IPS DF 4.7 (cell line): Measurements from ENCODE around the gene POLR3B.
"Not testable (repeated sequence)": the region's sequence is repeated elsewhere in the genome, so short reads cannot be mapped to it uniquely, and the experiment has no call there.

Experiments
- DNase-seq: peaks from one replicate; pipeline ENCODE4 v3.0.0-alpha.2; 2013; ENCODE audit warnings: low spot score; ENCODE audit errors: extremely low read depth

Gene POLR3B

DNA sequence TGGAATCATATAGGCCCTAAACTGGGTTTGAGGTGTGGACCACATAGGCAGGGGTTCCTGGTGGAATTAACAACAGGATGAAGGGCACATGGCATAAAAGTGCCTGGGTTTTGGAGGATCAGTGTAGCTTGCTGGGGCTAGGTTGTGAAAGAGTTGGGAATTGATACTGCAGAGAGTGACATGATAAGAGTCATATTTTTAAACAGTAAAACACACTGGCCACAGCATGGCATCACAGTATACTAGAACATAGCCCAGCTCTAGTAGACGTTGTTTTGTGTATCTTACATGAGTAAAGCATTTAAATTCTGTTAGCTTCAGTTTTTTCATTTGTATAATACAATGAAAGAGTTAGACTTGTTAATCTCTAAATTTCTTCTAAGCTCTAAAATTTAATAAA, 102.0 kb downstream of the POLR3B start:
- DNase-seq: no peak

DNA sequence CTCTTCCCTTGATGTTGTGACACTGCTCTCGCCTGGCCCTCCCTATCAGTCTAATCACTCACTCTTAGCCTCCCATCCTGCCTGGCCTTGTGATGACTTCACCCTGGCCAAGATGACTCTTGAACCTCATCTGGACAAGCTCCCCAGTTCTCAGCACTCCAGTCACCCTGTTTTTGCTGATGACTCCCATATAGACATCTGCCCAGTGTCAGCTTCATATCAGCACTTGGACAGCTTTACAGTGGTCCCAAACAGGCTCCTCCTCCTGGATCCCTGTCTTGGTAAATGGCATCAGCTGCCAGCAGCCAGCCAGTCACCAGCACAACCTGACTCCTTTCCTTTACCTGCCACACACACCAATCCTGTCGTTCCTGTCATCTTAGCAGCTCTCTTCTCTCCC, 104.2 kb downstream of the POLR3B start:
- no peak for DNase-seq

DNA sequence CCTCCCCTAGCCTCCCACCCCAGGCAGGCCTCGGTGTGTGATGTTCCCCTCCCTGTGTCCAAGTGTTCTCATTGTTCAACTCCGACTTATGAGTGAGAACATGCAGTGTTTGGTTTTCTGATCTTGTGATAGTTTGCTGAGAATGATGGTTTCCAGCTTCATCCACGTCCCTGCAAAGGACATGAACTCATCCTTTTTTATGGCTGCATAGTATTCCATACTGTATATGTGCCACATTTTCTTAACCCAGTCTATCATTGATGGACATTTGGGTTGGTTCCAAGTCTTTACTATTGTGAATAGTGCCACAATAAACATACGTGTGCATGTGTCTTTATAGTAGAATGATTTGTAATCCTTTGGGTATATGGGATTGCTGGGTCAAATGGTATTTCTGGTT, 108.1 kb downstream of the POLR3B start:
- not testable (repeated sequence) for DNase-seq

DNA sequence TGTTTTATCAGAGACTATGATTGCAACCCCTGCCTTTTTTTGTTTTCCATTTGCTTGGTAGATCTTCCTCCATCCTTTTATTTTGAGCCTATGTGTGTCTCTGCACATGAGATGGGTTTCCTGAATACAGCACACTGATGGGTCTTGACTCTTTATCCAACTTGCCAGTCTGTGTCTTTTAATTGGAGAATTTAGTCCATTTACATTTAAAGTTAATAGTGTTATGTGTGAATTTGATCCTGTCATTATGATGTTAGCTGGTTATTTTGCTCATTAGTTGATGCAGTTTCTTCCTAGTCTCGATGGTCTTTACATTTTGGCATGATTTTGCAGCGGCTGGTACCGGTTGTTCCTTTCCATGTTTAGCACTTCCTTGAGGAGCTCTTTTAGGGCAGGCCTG, 118.1 kb downstream of the POLR3B start:
- DNase-seq: not testable (repeated sequence)

DNA sequence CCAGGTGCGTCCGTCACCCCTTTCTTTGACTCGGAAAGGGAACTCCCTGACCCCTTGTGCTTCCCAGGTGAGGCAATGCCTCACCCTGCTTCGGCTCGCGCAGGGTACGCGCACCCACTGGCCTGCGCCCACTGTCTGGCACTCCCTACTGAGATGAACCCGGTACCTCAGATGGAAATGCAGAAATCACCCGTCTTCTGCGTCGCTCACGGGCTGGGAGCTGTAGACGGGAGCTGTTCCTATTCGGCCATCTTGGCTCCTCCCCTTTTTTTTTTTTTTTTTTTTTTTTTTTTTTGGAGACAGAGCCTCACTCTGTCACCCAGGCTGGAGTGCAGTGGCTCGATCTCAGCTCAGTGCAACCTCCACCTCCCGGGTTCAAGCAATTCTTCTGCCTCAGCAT, 120.1 kb downstream of the POLR3B start:
- not testable (repeated sequence) for DNase-seq

DNA sequence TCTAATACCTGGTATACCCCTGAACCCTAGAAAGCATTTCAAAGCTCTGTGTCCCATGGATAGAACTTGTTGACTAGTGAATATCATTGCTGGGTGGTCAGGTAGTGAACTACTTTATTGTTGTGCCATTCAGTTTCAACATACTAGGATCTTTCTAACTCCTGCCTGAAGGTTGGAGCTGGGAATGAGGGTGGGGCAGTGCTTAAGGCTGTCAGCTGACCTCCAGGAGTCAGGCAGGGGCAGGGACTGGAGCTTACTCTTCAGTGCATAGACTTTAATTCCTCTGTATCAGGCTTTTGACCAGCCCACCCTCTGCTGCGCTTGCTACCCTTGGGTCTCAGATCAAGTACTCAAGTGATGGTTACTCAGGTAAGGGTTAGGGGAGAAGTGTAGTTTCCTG, 122.7 kb downstream of the POLR3B start:
- no peak for DNase-seq

DNA sequence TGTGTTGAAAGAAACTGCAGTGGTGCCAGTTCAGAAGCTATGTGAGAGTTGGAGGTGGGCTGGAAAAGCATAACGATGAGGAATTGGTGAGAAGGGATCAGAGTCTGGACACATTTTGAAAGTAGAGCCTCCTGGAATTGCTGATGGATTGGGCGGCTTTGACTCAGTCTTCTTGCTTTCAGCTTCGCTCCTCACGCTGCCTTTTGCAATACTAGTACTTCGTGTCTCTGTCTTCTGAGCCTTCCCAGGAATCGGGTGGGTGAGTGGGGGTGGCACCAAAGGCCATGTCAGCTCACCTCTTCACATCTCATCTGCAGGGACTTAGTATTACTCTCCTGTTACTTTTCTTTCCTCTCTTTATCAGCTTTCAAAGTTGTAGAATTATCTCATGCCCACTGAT, 123.7 kb downstream of the POLR3B start:
- DNase-seq: no peak

DNA sequence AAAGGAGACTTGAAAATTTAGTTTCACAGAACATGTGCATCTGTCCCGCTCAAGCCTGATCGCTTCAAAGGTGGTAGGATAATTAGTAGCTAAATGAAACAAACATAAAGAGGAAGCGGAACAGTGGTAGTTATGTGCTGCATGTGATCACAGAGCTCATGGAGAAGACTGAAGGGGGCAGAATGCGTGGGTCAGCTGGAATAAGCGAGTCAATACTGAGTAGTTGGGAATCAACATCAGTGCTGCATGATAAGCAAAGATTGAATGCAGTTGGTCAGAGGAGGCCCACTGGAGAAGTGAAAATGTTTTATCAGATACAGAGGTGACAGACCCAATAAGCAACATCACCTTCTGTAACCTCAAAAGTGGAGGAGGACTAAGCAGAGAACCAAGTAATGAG, 130.1 kb downstream of the POLR3B start:
- DNase-seq: no peak

DNA sequence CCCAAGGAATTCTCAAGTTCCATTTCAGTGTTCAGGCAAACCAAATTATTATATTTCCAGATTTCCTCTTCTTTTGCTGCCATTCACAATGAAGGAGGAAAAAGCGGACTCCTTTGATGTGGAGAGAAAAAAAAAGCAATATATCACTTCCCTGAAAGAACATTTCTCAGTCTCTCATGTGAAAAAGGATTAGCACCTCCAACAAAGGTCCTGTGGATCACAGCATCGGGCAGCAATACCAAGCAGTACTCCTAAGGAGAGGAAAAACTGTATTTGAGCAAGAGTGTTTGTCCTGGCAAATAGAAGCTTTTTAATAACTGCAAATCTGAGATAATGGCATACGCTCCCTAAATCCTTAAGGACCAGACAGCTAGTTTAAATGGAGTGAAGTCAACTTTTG, 131.3 kb downstream of the POLR3B start:
- no peak for DNase-seq

DNA sequence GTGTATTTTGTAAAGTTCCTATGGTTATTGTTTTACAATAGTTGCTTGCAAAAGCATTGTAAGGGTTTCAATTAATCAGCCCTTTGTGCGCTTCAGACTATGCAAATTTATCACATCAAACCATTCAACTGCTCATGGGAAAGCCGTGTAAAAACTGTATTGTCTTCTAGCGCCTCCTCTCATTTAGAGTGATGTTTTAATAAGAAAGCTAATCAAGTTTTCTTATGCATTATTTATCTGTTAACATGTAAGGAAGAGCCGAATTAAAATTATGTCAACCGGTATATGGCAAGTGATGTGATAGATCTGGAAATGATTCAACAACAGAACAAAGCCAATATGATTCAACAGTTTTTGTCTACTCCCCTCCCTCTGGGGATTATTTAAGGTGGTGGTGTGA, 132.7 kb downstream of the POLR3B start:
- no peak for DNase-seq

DNA sequence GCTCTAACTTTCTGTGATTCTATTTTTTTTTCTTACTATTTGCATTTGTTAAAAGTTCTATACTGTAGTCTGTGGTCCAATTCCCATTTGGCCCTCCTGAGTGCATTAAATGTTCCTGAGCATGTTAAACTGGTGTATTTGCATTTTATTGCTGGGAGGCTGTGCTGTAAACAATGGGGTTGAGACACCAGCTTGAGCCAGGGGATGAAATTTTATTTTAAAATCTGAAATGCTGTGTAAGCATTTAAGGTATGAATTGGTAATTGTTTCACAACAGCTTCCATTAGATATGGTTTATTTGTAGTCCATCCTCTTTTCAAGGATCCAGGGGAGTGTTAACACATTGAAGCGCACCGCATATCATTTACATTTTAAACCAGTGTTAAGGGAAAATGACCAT, 135.3 kb downstream of the POLR3B start:
- no peak for DNase-seq

DNA sequence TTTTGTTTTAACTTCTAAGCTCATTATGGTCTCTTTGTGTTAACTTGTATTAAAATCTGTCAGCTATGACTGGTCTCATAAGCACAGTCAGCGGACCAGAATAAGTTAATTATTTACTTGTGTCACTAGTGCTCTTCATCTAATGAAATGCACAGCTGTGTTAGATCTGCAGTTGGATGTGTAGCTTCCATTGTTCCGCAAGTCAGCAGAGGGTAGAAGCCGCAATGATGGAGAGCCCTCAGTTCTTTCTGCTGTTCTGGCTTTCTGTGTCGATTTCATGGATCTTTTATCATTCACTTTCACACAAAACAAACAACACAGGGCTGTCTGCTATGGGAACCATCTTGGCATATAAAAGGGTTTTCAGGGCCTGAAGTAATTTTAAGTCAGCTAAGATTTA, 136.0 kb downstream of the POLR3B start:
- DNase-seq: no peak

DNA sequence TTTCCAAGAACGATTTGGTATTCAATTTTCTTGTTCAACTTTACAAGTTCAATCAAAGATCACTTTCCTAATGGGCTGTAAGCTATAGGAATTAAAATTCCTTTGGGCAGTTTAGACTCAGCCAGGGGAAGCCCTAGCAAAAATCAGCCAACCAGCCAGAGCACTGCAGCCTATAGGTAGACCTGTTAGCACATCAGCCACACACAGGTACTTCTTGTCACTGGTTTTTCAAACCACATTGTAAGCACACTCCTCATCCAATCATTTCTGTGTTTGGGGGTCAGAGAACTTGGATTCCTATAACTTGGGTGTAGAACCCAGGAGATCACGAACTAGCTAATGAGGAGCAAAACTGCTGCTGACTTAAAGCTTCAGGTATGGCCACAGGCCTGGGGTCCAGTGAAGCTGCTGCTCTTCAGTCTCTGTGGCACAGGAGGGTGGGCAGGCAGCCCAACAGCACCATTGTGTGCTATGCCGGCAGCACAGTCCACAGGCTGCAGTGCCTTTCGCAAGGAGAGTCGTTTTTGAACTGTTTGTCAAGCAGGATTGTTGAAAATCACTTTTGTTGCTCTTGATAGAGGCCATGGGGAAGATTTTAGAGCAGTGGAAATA, 137.9 kb downstream of the POLR3B start:
- no peak for DNase-seq

DNA sequence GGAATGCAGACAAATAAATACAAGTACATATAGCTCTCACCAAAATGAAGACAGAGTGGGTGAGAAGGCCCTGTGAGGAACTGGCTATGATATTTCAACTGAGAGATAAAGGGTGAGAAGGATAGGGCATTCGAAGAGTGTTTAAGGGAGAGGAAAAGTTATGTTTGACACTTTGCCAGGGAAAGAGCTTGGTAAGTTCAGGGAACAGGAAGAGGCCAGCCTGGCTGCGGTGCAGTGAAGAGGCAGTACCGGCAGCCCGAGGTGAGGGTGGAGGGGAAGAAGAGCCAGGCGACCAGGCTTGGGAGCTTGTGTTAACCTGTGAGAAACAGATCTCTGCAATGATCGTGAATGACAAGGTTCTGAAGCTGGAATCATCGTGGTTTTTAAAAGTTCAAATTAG, 140.5 kb downstream of the POLR3B start:
- DNase-seq: no peak

DNA sequence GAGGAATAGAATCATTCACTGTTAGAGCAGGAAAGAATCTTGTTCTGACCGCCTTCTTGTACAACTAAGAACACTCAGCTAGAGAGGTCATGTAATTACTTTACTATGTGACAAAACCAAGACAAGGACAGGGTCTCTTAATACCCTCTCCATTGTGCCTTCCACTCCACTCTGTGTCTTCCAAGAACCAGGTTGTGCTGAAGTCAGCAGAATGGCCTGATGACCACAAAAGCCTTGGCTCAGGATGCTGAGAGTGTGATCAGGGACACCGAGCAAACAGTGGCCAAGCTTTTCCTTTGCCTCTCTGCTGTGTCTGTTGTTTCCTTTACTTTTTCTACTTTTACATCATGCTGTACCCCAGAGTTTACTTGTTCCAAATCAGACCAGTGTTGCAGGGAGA, 142.1 kb downstream of the POLR3B start:
- no peak for DNase-seq

DNA sequence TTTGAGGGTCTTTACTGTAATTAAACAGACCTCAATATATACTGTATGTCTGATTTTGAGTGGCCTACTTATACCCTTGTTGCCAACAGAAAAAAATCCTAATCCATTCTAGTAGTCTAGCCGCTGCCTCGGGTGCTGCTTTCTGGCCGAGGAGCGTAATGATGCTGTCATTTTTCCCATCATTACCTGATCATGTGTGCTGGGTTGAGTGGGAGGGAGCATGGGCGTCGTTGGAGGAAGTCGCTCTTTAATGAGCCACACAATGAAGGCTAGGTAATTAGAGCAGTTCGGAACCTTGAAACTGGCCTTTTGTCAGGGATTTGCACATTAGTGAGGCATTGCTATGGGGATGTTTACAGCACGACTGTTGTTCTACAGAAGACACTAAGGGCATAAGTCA, 149.1 kb downstream of the POLR3B start:
- no peak for DNase-seq

DNA sequence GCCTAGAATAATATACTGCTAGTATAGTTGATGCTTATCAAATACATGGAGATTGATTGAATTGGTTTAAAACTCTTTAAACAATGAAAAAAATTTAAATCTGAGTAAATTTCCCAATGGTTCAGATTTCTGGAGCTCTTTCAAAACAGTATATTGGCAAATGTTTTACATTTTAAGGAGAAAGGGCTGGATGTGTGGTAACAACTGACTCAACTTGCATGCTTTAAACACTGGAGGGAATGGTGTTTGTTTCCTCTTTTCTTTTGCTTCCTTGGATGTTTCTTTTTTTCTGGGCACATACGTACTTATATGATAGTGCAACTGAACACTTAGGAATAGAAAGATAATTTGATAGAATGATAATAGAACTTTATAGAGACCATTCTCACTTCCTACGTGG, 151.4 kb downstream of the POLR3B start:
- DNase-seq: no peak

DNA sequence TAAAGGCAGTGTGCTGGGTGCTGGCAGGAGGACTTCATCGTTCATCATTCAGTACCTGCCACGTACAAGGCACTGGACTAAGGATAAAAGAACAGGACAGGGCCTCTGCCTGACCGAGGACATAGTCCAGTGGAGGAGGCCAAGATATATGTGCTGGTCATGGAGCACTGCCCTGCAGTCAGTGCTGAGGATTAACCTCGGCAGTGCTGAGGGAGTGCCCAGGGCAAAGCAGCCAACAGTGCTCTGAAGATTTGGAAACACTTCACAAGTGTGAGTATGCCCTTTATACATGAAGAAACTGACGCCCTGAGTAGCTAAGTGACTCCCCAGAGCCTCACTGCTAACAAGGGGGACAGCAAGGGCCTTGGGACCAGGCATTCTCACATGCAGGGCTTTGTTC, 153.8 kb downstream of the POLR3B start:
- no peak for DNase-seq

DNA sequence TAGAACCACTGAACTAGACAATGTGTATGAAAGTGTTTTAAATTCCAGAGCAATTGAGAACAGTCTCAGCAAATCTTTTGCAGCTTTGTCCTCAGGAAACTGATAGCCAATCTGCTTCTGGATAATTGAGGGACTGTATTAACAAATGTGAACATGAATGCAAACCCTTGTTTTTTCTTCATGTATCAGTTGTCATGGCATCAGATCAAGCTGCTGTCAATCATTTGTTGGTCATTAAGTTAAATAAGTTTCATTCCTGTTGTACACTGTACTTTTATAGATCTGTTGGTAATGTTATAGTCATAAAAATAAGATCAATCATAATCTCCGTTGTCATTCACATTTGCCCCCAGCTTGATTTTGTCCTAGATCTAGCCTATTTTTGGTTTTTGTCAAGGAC, 159.8 kb downstream of the POLR3B start:
- no peak for DNase-seq

DNA sequence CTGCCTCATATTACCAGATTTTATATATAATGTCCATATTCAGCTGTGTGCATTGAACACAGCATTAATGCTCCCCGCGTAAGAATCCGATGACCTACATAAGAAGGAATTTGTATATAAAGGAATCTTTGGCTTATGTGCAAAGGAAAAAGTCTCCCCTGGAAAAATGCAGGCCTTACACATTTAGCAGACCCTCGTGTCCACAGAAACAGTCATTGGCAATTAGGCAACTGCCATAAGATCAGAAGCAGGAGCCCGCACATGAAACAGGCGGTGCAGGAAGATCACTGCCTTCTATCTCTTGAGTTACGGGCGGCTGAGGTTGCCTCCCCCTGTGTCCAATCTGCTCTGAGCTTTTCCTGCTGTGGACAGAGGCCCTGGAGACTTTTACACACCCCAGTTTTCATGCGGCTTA, 162.1 kb downstream of the POLR3B start:
- DNase-seq: no peak

DNA sequence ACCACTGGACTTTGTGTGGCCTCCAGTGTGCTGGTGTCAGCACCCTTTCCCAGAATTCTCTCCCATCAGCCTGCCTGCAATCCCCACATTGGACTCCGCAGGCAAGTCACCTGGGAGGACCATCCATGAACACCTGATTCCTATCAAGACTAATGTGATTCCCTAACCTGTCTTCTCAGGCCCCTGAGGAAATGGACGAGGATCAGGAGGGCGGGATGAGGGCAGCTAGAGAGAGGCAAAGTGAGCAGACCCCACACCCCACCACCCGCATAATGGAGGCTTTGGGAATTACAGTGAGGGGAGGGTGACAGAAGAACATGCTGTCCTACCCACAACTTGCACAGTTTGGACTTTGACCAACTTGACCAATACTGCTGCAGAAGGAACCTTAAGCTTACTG, 164.4 kb downstream of the POLR3B start:
- no peak for DNase-seq

DNA sequence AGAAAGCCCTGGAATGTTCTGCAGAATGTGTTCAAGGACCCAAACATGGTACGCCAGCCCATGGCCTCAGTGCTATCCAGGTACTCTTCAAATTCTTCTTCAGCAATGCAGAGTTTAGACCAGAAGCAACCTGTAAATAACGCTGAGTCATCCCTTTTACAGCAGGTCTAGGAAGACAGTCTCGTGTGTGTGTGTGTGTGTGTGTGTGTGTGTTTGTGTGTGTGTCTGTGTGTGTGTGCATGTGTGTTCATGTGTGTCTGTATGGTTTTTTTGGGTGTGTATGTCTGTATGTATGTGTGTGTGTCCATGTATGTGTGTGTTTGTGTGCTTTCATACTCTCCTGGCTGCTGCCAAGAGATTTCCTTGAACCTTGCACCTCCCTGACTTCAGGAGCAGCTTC, 165.2 kb downstream of the POLR3B start:
- DNase-seq: no peak

DNA sequence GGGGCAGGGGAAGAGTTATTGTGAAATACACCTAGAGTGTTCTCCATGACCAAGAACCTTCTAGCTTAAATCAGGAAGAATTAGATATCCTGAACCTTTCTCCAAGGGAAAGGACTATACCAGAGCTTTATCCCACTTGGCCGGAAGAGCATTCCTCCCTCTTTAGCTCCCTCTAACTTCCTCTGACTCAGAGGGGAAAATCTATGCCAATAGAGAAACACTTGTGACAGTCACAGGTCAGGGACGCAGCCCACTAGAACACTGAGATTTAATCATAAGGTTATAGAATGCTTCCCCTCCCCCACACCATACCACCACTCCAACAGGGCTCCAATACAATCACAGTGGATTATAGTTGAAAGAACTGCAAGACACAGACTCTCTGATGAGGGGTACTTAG, 169.8 kb downstream of the POLR3B start:
- DNase-seq: no peak

DNA sequence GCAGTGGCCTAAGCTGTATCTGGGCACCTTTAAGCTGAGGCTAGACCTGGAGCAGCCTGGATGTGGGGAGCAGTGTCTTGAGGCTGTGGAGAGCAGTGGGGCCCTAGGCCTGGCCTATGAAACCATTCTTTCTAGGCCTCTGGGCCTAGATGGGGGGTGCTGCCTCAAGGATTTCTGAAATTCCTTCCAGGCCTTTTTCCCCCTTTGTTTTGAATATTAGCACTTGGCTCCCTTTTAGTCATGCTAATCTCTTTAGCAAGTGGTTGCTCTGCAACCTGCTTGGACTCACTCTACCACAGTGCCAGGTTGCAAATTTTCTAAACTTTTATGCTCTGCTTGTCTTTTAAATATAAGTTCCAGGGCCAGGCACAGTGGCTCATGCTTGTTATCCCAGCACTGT, 183.7 kb downstream of the POLR3B start:
- DNase-seq: no peak
